Lower lobe of right lung (tissue), 2 donors: ENCODE results near the gene PILRA. TPM values are rescaled to one million over a fixed set of nuclear protein-coding genes. Genes with fewer than 3 reads are reported as not detected.

Source experiments
- ATAC-seq, 2 donors: fragments of 200-7000 bp; cut with Tn5 transposase; one replicate each; pipeline ENCODE4 v1.9.1; 2020 to 2022; ENCODE audit warnings: mild to moderate bottlenecking in 2 of 2, moderate library complexity in 2 of 2
- DNase-seq: peaks from one replicate; pipeline ENCODE4 v3.0.0-alpha.2; 2020
- H3K27ac ChIP-seq: fragments of 200-600 bp; one replicate; pipeline ENCODE4 v1.8.0; 2022
- H3K27me3 ChIP-seq: fragments of 200-600 bp; one replicate; pipeline ENCODE4 v1.8.0; 2022; ENCODE audit warnings: low read depth
- H3K36me3 ChIP-seq: fragments of 200-600 bp; one replicate; pipeline ENCODE4 v1.8.0; 2022; ENCODE audit warnings: mild to moderate bottlenecking
- H3K4me1 ChIP-seq: fragments of 200-600 bp; one replicate; pipeline ENCODE4 v1.8.0; 2022
- H3K4me3 ChIP-seq: fragments of 200-600 bp; one replicate; pipeline ENCODE4 v1.8.0; 2022; ENCODE audit warnings: mild to moderate bottlenecking
- H3K9me3 ChIP-seq: fragments of 200-600 bp; one replicate; pipeline ENCODE4 v1.8.0; 2022
- CTCF ChIP-seq: fragments of 200-600 bp; IDR thresholded peaks from one replicate; pipeline ENCODE4 v1.8.0; 2022; ENCODE audit warnings: antibody characterized with exemption, mild to moderate bottlenecking
- intact Hi-C: fragments of 100-400 bp; cut with DNase I; formaldehyde crosslinking; loops from one replicate; pipeline ENCODE4 v1.11.0; 2022
- total RNA-seq: library from RNA; stranded (reverse); fragmentation: NEBNext Ultra II Directional; extraction: Animal tissue kit (Norgen Biotek cat#: 25700); gene quantifications from one replicate; pipeline ENCODE4 v1.2.1, GENCODE V29; 2021
- donor health status: DM: no; HTN: yes; CAD: no; lungs with severe emphysema.

The PILRA gene
- total RNA-seq, 1 donor from 2014 or later: 48.7 TPM

- Histone ChIP-seq H3K27me3 (no peaks in the 10 kb centered on the region), H3K9me3 (no peaks in the 10 kb centered on the region), H3K27ac (no peak overlapping the region), H3K36me3 (no peaks in the 10 kb centered on the region), H3K4me3 (no peak overlapping the region), H3K4me1 (no peaks in the 10 kb centered on the region)
- no peak for DNase-seq
- intact Hi-C loops: no loop called here
- TF ChIP-seq CTCF: no peak
- ATAC-seq: no peak
These were observed 45.8 kb downstream of the PILRA start for GRCh38 chr7:100418930-100419659.

GRCh38 chr7:100419660-100420226 lies 46.5 kb downstream of the PILRA start:
- Histone ChIP-seq H3K27me3 (no peaks in the 10 kb centered on the region), H3K27ac (no peak overlapping the region), H3K4me1 (no peaks in the 10 kb centered on the region), H3K36me3 (no peaks in the 10 kb centered on the region), H3K9me3 (no peaks in the 10 kb centered on the region), H3K4me3 (no peak overlapping the region)
- intact Hi-C loops: no loop called here
- DNase-seq (no peak), ATAC-seq (no peak)
- no peak for TF ChIP-seq CTCF

- Histone ChIP-seq H3K27me3 (no peaks in the 10 kb centered on the region), H3K9me3 (no peaks in the 10 kb centered on the region), H3K36me3 (no peaks in the 10 kb centered on the region), H3K4me1 (peaks cover 6% of the 10 kb centered on the region), H3K4me3 (no peak overlapping the region), H3K27ac (no peak overlapping the region)
- no peak for TF ChIP-seq CTCF
- ATAC-seq (no peak), DNase-seq (no peak)
- intact Hi-C loops: no loop called here
These were observed 50.0 kb downstream of the PILRA start for GRCh38 chr7:100423315-100423714.

- Histone ChIP-seq H3K9me3 (no peaks in the 10 kb centered on the region), H3K4me3 (no peak overlapping the region), H3K27me3 (no peaks in the 10 kb centered on the region), H3K27ac (no peak overlapping the region), H3K36me3 (no peaks in the 10 kb centered on the region), H3K4me1 (peaks cover 6% of the 10 kb centered on the region)
- intact Hi-C loops: no loop called here
- DNase-seq (no peak), ATAC-seq (no peak)
- no peak for TF ChIP-seq CTCF
These were observed 52.1 kb downstream of the PILRA start for GRCh38 chr7:100425347-100425746.

GRCh38 chr7:100426516-100426915 lies 53.2 kb downstream of the PILRA start:
- H3K27me3 ChIP-seq: no peaks in the 10 kb centered on the region
- no peak overlapping the region for H3K4me3 ChIP-seq
- intact Hi-C loops: no loop called here
- ATAC-seq (no peak), DNase-seq (no peak)
- TF ChIP-seq CTCF: no peak
- peaks cover 18% of the 10 kb centered on the region for H3K4me1 ChIP-seq
- H3K27ac ChIP-seq: no peak overlapping the region
- H3K9me3 ChIP-seq: no peaks in the 10 kb centered on the region
- H3K36me3 ChIP-seq: peaks cover 5% of the 10 kb centered on the region
